GM21515 (cell line): Measurements from ENCODE around the gene DGKB.

Source experiments
- ATAC-seq: cut with Tn5 transposase; IDR thresholded peaks from one replicate; pipeline ENCODE4 v1.9.1; 2021; ENCODE audit not compliant: unreplicated experiment

DGKB gene

GRCh38 chr7:14691034-14691433, 211.5 kb downstream of the DGKB start:
- ATAC-seq, result no peak

- no peak for ATAC-seq
These were observed 212.1 kb downstream of the DGKB start for GRCh38 chr7:14690486-14690885.

GRCh38 chr7:14690075-14690474, 212.5 kb downstream of the DGKB start:
- no peak for ATAC-seq

- no peak for ATAC-seq
These were observed 214.3 kb downstream of the DGKB start for GRCh38 chr7:14688208-14688607.

GRCh38 chr7:14687777-14688176, 214.8 kb downstream of the DGKB start:
- no peak for ATAC-seq

GRCh38 chr7:14687241-14687640, 215.3 kb downstream of the DGKB start:
- ATAC-seq, result no peak

GRCh38 chr7:14685167-14685566, 217.4 kb downstream of the DGKB start:
- no peak for ATAC-seq

GRCh38 chr7:14682910-14683465, 219.6 kb downstream of the DGKB start:
- ATAC-seq, result no peak

- ATAC-seq, result no peak
These were observed 225.7 kb downstream of the DGKB start for GRCh38 chr7:14676896-14677295.

GRCh38 chr7:14673202-14673601, 229.3 kb downstream of the DGKB start:
- ATAC-seq, result no peak

- no peak for ATAC-seq
These were observed 235.6 kb downstream of the DGKB start for GRCh38 chr7:14666913-14667312.

- no peak for ATAC-seq
These were observed 236.2 kb downstream of the DGKB start for GRCh38 chr7:14666304-14666703.

- no peak for ATAC-seq
These were observed 262.8 kb downstream of the DGKB start for GRCh38 chr7:14639801-14640200.

- ATAC-seq, result no peak
These were observed 263.2 kb downstream of the DGKB start for GRCh38 chr7:14639329-14639728.

GRCh38 chr7:14637968-14638367, 264.6 kb downstream of the DGKB start:
- ATAC-seq, result no peak

GRCh38 chr7:14635955-14636354, 266.6 kb downstream of the DGKB start:
- no peak for ATAC-seq

- no peak for ATAC-seq
These were observed 272.5 kb downstream of the DGKB start for GRCh38 chr7:14630048-14630447.

GRCh38 chr7:14628516-14628915, 274.0 kb downstream of the DGKB start:
- no peak for ATAC-seq

- ATAC-seq, result no peak
These were observed 276.5 kb downstream of the DGKB start for GRCh38 chr7:14626076-14626475.

GRCh38 chr7:14622559-14622958, 280.0 kb downstream of the DGKB start:
- ATAC-seq, result no peak

GRCh38 chr7:14606101-14606500, 296.4 kb downstream of the DGKB start:
- no peak for ATAC-seq

GRCh38 chr7:14604606-14605005, 297.9 kb downstream of the DGKB start:
- no peak for ATAC-seq

- ATAC-seq, result no peak
These were observed 299.7 kb downstream of the DGKB start for GRCh38 chr7:14602851-14603250.
